ENCODE measurements around the gene FARP1.

- TF ChIP-seq SMC3 (IDR thresholded peaks at IDR 0.05; ENCODE audit: low read length) (no peak), E2F1 (CRISPR knock-in tag; IDR thresholded peaks at IDR 0.05) (no peak), PHF8 (CRISPR knock-in tag; IDR thresholded peaks at IDR 0.05) (no peak), POLR2A (IDR thresholded peaks at IDR 0.05; ENCODE audit: insufficient read depth in 1 of 2, low read depth in 2 of 2, low read length in 2 of 2) (no peak), YY1 (IDR thresholded peaks at IDR 0.05; ENCODE audit: insufficient read depth, insufficient replicate concordance, low read depth, low read length) (no peak), ZSCAN20 (CRISPR knock-in tag; IDR thresholded peaks at IDR 0.05; ENCODE audit: borderline replicate concordance) (no peak), EHMT2 (IDR thresholded peaks at IDR 0.05; ENCODE audit: borderline replicate concordance, low read depth, low read length) (no peak), ZNF253 (CRISPR knock-in tag; IDR thresholded peaks at IDR 0.05; ENCODE audit: borderline replicate concordance) (no peak), MTF1 (CRISPR knock-in tag; IDR thresholded peaks at IDR 0.05) (no peak), ZNF614 (CRISPR knock-in tag; IDR thresholded peaks at IDR 0.05; ENCODE audit: borderline replicate concordance) (no peak), ZNF510 (CRISPR knock-in tag; IDR thresholded peaks at IDR 0.05; ENCODE audit: low read depth) (no peak), NR2C2 (CRISPR knock-in tag; IDR thresholded peaks at IDR 0.05; ENCODE audit: borderline replicate concordance) (no peak)
- TF ChIP-seq, protein P1, sequence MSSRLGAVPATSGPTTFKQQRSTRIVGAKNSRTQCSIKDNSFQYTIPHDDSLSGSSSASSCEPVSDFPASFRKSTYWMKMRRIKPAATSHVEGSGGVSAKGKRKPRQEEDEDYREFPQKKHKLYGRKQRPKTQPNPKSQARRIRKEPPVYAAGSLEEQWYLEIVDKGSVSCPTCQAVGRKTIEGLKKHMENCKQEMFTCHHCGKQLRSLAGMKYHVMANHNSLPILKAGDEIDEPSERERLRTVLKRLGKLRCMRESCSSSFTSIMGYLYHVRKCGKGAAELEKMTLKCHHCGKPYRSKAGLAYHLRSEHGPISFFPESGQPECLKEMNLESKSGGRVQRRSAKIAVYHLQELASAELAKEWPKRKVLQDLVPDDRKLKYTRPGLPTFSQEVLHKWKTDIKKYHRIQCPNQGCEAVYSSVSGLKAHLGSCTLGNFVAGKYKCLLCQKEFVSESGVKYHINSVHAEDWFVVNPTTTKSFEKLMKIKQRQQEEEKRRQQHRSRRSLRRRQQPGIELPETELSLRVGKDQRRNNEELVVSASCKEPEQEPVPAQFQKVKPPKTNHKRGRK (CRISPR knock-in tag; IDR thresholded peaks at IDR 0.05), result no peak
- TF ChIP-seq, protein P2, sequence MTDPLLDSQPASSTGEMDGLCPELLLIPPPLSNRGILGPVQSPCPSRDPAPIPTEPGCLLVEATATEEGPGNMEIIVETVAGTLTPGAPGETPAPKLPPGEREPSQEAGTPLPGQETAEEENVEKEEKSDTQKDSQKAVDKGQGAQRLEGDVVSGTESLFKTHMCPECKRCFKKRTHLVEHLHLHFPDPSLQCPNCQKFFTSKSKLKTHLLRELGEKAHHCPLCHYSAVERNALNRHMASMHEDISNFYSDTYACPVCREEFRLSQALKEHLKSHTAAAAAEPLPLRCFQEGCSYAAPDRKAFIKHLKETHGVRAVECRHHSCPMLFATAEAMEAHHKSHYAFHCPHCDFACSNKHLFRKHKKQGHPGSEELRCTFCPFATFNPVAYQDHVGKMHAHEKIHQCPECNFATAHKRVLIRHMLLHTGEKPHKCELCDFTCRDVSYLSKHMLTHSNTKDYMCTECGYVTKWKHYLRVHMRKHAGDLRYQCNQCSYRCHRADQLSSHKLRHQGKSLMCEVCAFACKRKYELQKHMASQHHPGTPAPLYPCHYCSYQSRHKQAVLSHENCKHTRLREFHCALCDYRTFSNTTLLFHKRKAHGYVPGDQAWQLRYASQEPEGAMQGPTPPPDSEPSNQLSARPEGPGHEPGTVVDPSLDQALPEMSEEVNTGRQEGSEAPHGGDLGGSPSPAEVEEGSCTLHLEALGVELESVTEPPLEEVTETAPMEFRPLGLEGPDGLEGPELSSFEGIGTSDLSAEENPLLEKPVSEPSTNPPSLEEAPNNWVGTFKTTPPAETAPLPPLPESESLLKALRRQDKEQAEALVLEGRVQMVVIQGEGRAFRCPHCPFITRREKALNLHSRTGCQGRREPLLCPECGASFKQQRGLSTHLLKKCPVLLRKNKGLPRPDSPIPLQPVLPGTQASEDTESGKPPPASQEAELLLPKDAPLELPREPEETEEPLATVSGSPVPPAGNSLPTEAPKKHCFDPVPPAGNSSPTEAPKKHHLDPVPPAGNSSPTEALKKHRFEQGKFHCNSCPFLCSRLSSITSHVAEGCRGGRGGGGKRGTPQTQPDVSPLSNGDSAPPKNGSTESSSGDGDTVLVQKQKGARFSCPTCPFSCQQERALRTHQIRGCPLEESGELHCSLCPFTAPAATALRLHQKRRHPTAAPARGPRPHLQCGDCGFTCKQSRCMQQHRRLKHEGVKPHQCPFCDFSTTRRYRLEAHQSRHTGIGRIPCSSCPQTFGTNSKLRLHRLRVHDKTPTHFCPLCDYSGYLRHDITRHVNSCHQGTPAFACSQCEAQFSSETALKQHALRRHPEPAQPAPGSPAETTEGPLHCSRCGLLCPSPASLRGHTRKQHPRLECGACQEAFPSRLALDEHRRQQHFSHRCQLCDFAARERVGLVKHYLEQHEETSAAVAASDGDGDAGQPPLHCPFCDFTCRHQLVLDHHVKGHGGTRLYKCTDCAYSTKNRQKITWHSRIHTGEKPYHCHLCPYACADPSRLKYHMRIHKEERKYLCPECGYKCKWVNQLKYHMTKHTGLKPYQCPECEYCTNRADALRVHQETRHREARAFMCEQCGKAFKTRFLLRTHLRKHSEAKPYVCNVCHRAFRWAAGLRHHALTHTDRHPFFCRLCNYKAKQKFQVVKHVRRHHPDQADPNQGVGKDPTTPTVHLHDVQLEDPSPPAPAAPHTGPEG (CRISPR knock-in tag; IDR thresholded peaks at IDR 0.05), result no peak
These were observed 255.0 kb downstream of the FARP1 start for GRCh38 chr13:98397861-98398260.

Measured in HepG2 (cell line).